Activated CD4-positive, alpha-beta memory T cell treated with anti-CD3 and anti-CD28 coated beads, Interleukin-2, amount 10 ng/mL, durations not matched to agents 7 days and 5 days (primary cell): Measurements from ENCODE around the gene ANKLE1. TPM values are rescaled to one million over a fixed set of nuclear protein-coding genes. Genes with fewer than 3 reads are reported as not detected.

ENCODE experiments used
- CTCF ChIA-PET: fragments of 350-600 bp; sonication (Branson Sonifier 250); formaldehyde crosslinking; loops from one replicate; lab custom pipeline; 2021; ENCODE audit warnings: antibody characterized with exemption, inconsistent platforms; lab: Charles Lee
- POLR2A ChIA-PET: fragments of 350-600 bp; sonication (Branson Sonifier 250); formaldehyde crosslinking; loops from one replicate; lab custom pipeline; 2021; ENCODE audit warnings: antibody characterized with exemption; lab: Charles Lee
- DNase-seq: peaks from one replicate; pipeline ENCODE4 v3.0.0-alpha.2; 2020
- H3K27ac Mint-ChIP-seq: one replicate; pipeline ENCODE4 v1.8.0; 2021; ENCODE audit warnings: mild to moderate bottlenecking, mixed read lengths
- H3K27me3 Mint-ChIP-seq: one replicate; pipeline ENCODE4 v1.8.0; 2021; ENCODE audit warnings: mixed read lengths
- H3K36me3 Mint-ChIP-seq: one replicate; pipeline ENCODE4 v1.8.0; 2021; ENCODE audit warnings: low read depth, mixed read lengths
- H3K4me1 Mint-ChIP-seq: one replicate; pipeline ENCODE4 v1.8.0; 2021; ENCODE audit warnings: mixed read lengths
- H3K4me3 Mint-ChIP-seq: one replicate; pipeline ENCODE4 v1.8.0; 2021; ENCODE audit warnings: mild to moderate bottlenecking, mixed read lengths
- H3K9me3 Mint-ChIP-seq: one replicate; pipeline ENCODE4 v1.8.0; 2021; ENCODE audit warnings: mixed read lengths
- total RNA-seq, 2 experiments: library from RNA; stranded (reverse); gene quantifications; one replicate each; pipeline ENCODE4 v1.2.3, GENCODE V29; 2021

Gene ANKLE1
- total RNA-seq, 2 experiments from 2014 or later = 7.6 to 8.2 TPM

- ChIA-PET POLR2A (interaction anchor here (1.0 kb wide), 2 partner anchors 8 to 9 kb away, joined by 3 to 5 read pairs; no protein-coding TSS in a partner anchor), CTCF (no interaction called here)
- peaks cover 38% of the 10 kb centered on the region for H3K36me3 Mint-ChIP-seq
- H3K27ac Mint-ChIP-seq = no peak overlapping the region
- no peaks in the 10 kb centered on the region for H3K9me3 Mint-ChIP-seq
- H3K4me3 Mint-ChIP-seq = no peak overlapping the region
- DNase-seq = no peak
- H3K4me1 Mint-ChIP-seq = peaks cover 26% of the 10 kb centered on the region
- H3K27me3 Mint-ChIP-seq = no peaks in the 10 kb centered on the region
Observed at GRCh38 chr19:17319473-17320238, 38.0 kb downstream of the ANKLE1 start.

DNA sequence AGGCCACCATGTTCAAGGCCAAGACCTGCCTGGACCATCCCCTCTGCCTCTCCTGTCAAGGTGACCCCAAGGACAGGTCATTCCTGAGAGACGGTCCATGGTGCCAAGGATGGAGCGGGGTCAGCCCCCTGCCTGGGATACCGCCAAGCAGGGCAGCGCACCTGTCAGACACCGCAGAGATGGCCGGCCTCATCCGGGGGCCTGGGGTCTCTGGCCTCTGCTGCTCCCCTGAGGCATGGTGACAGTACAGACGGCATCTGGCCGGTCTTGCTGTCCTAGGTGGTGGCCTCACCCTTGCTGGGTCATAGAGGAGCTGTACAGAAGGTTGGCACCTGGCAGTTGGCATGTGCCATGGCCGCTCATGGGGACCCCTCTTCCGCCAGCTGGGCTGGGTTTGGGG, 38.7 kb downstream of the ANKLE1 start:
- no peak overlapping the region for H3K27ac Mint-ChIP-seq
- H3K4me1 Mint-ChIP-seq = peaks cover 25% of the 10 kb centered on the region
- ChIA-PET CTCF (interaction anchor here (1.5 kb wide), 1 partner anchor 11 kb away, joined by 3 read pairs; the partner anchor contains the start of gene DDA1), POLR2A (interaction anchor here (1.3 to 4.9 kb wide), 2 partner anchors 10 to 13 kb away, joined by 3 to 21 read pairs; no protein-coding TSS in a partner anchor)
- peaks cover 36% of the 10 kb centered on the region for H3K36me3 Mint-ChIP-seq
- no peaks in the 10 kb centered on the region for H3K9me3 Mint-ChIP-seq
- no peak overlapping the region for H3K4me3 Mint-ChIP-seq
- DNase-seq = no peak
- H3K27me3 Mint-ChIP-seq = no peaks in the 10 kb centered on the region

- peaks cover 13% of the 10 kb centered on the region for H3K4me1 Mint-ChIP-seq
- POLR2A ChIA-PET = interaction anchor here (0.7 to 4.9 kb wide), 5 partner anchors 8 to 12 kb away, joined by 3 to 21 read pairs (median 3); partner anchors contain the start of gene DDA1
- H3K36me3 Mint-ChIP-seq = peaks cover 28% of the 10 kb centered on the region
- DNase-seq = no peak
- CTCF ChIA-PET = interaction anchor here (0.6 to 1.5 kb wide), 2 partner anchors 12 to 63 kb away, joined by 3 to 4 read pairs; partner anchors contain the start of gene DDA1
- no peaks in the 10 kb centered on the region for H3K27me3 Mint-ChIP-seq
- H3K4me3 Mint-ChIP-seq = no peak overlapping the region
- no peaks in the 10 kb centered on the region for H3K9me3 Mint-ChIP-seq
- no peak overlapping the region for H3K27ac Mint-ChIP-seq
Observed at GRCh38 chr19:17321655-17322489, 40.2 kb downstream of the ANKLE1 start.

- CTCF ChIA-PET = no interaction called here
- no peak overlapping the region for H3K4me3 Mint-ChIP-seq
- H3K27me3 Mint-ChIP-seq = peaks cover 1% of the 10 kb centered on the region
- peaks cover 28% of the 10 kb centered on the region for H3K36me3 Mint-ChIP-seq
- no peaks in the 10 kb centered on the region for H3K9me3 Mint-ChIP-seq
- H3K4me1 Mint-ChIP-seq = peaks cover 5% of the 10 kb centered on the region
- H3K27ac Mint-ChIP-seq = no peak overlapping the region
- POLR2A ChIA-PET = interaction anchor here (4.9 kb wide), 1 partner anchor 10 kb away, joined by 21 read pairs; no protein-coding TSS in a partner anchor
- no peak for DNase-seq
Observed at GRCh38 chr19:17322854-17323253, 41.2 kb downstream of the ANKLE1 start.

GRCh38 chr19:17323300-17323963, 41.7 kb downstream of the ANKLE1 start:
- peaks cover 28% of the 10 kb centered on the region for H3K36me3 Mint-ChIP-seq
- POLR2A ChIA-PET = interaction anchor here (2.2 to 4.9 kb wide), 2 partner anchors 10 to 15 kb away, joined by 10 to 21 read pairs; partner anchors contain the start of gene DDA1
- no peak for DNase-seq
- CTCF ChIA-PET = no interaction called here
- peaks cover 2% of the 10 kb centered on the region for H3K27me3 Mint-ChIP-seq
- no peaks in the 10 kb centered on the region for H3K9me3 Mint-ChIP-seq
- no peak overlapping the region for H3K27ac Mint-ChIP-seq
- H3K4me1 Mint-ChIP-seq = peaks cover 5% of the 10 kb centered on the region
- no peak overlapping the region for H3K4me3 Mint-ChIP-seq

- Mint-ChIP-seq H3K27ac (no peak overlapping the region), H3K36me3 (peaks cover 26% of the 10 kb centered on the region), H3K4me3 (no peak overlapping the region), H3K4me1 (peaks cover 5% of the 10 kb centered on the region), H3K27me3 (peaks cover 2% of the 10 kb centered on the region), H3K9me3 (no peaks in the 10 kb centered on the region)
- ChIA-PET POLR2A (interaction anchor here (1.0 to 4.9 kb wide), 4 partner anchors 9 to 21 kb away, joined by 4 to 21 read pairs (median 7); partner anchors contain the start of genes ABHD8 and DDA1), CTCF (no interaction called here)
- DNase-seq = no peak
Observed at GRCh38 chr19:17323964-17324332, 42.2 kb downstream of the ANKLE1 start.

GRCh38 chr19:17324357-17325114, 42.8 kb downstream of the ANKLE1 start:
- Mint-ChIP-seq H3K27ac (no peak overlapping the region), H3K27me3 (peaks cover 4% of the 10 kb centered on the region), H3K4me3 (no peak overlapping the region), H3K36me3 (peaks cover 21% of the 10 kb centered on the region), H3K9me3 (no peaks in the 10 kb centered on the region), H3K4me1 (peaks cover 8% of the 10 kb centered on the region)
- ChIA-PET CTCF (no interaction called here), POLR2A (interaction anchor here (1.0 to 4.9 kb wide), 4 partner anchors 9 to 21 kb away, joined by 4 to 21 read pairs (median 7); partner anchors contain the start of genes ABHD8 and DDA1)
- no peak for DNase-seq

GRCh38 chr19:17325133-17325532, 43.4 kb downstream of the ANKLE1 start:
- Mint-ChIP-seq H3K9me3 (no peaks in the 10 kb centered on the region), H3K27ac (no peak overlapping the region), H3K27me3 (peaks cover 9% of the 10 kb centered on the region), H3K4me3 (no peak overlapping the region), H3K36me3 (peaks cover 18% of the 10 kb centered on the region), H3K4me1 (peaks cover 12% of the 10 kb centered on the region)
- no peak for DNase-seq
- POLR2A ChIA-PET = interaction anchor here (1.3 to 4.9 kb wide), 3 partner anchors 8 to 16 kb away, joined by 4 to 21 read pairs (median 10); partner anchors contain the start of gene DDA1
- CTCF ChIA-PET = no interaction called here

DNA sequence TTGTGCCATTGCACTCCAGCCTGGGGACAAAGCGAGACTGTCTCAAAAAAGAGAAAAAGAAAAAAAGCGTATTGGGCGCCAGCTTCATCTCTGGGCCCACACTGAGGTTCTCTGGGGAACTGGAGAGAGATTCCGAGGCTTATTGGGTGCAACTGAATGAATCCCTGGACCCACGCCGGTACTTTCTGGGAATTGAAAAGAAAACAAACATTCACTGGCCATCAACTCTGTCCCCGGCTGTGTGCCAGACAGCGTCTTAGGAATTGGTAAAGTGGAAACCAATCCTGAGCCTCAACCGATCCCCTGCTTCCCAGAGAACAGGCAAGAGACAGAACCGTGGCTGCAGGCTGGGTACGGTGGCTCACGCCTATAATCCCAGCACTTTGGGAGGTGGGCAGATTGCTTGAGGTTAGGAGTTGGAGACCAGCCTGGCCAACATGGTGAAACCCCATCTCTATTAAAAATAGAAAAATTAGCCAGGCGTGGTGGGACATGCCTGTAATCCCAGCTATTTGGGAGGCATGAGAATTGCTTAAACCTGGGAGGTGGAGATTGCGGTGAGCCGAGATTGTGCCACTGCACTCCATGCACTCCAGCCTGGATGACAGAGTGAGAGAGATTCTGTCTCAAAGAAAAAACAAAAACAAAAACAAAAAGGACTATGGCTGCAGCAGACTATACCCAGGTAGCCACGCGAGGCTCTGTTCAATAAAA, 44.3 kb downstream of the ANKLE1 start:
- Mint-ChIP-seq H3K4me3 (no peak overlapping the region), H3K9me3 (no peaks in the 10 kb centered on the region), H3K27ac (no peak overlapping the region), H3K27me3 (peaks cover 15% of the 10 kb centered on the region), H3K36me3 (peaks cover 16% of the 10 kb centered on the region), H3K4me1 (peaks cover 17% of the 10 kb centered on the region)
- ChIA-PET POLR2A (interaction anchor here (1.4 to 2.2 kb wide), 3 partner anchors 8 to 17 kb away, joined by 3 to 10 read pairs (median 3); partner anchors contain the start of gene DDA1), CTCF (no interaction called here)
- no peak for DNase-seq

DNA sequence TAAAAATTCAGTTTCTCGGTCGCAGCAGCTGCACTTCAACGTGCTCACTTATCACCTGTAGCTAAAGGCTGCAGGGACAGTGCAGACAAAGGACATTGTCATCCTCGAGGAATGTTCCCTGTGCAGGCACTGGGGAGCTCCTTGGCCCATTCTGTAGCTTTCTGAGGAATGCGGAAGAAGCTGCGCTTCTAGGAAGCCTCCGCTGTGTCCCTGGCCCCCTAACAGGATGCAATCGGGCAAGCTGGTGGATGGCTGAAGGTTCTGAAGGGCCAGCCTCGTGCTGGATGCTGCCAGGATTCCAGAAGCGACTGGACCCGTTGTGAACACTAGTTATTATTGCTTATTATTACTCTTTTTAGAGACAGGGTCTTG, 44.9 kb downstream of the ANKLE1 start:
- no peak overlapping the region for H3K4me3 Mint-ChIP-seq
- no peak overlapping the region for H3K27ac Mint-ChIP-seq
- ChIA-PET CTCF (no interaction called here), POLR2A (interaction anchor here (1.4 to 1.5 kb wide), 2 partner anchors 9 to 16 kb away, joined by 3 read pairs; no protein-coding TSS in a partner anchor)
- peaks cover 17% of the 10 kb centered on the region for H3K4me1 Mint-ChIP-seq
- no peak for DNase-seq
- no peaks in the 10 kb centered on the region for H3K9me3 Mint-ChIP-seq
- H3K27me3 Mint-ChIP-seq = peaks cover 15% of the 10 kb centered on the region
- peaks cover 15% of the 10 kb centered on the region for H3K36me3 Mint-ChIP-seq

DNA sequence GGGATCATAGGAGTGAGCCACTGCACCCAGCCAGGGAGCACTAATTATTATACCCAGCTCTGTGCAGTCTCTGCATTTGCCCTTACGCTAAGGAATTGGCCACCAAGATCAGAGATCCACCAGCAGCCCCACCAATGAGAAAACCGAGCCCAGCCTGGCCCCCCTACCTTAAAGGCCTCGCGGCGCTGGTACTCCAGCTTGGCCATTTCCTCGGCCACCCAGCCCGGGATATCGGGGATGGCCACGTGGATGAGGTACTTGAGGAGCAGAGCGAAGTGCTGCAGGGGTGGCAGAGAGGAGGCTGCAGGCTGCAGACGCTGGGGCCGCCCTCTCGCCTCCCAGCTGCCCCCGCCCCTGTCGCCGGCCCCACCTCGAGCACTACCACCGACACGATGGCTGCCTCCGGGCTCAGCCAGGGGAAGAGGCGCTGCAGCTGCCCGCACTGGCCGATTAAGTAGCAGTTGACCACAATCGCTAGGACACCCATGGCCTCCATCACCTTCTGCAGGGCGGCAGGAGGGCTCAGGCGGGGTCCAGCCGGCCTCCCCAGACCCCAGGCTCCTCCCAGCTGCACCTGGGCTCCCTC, 45.5 kb downstream of the ANKLE1 start:
- ChIA-PET POLR2A (interaction anchor here (1.4 to 1.5 kb wide), 3 partner anchors 8 to 17 kb away, joined by 3 to 5 read pairs (median 3); no protein-coding TSS in a partner anchor), CTCF (no interaction called here)
- H3K27ac Mint-ChIP-seq = no peak overlapping the region
- H3K27me3 Mint-ChIP-seq = peaks cover 15% of the 10 kb centered on the region
- no peak overlapping the region for H3K4me3 Mint-ChIP-seq
- DNase-seq = no peak
- peaks cover 17% of the 10 kb centered on the region for H3K4me1 Mint-ChIP-seq
- H3K36me3 Mint-ChIP-seq = peaks cover 15% of the 10 kb centered on the region
- H3K9me3 Mint-ChIP-seq = no peaks in the 10 kb centered on the region
